Measurements from ENCODE around the gene MTA3. TPM values are rescaled to one million over a fixed set of nuclear protein-coding genes. Genes with fewer than 3 reads are reported as not detected.

Gene MTA3
- total RNA-seq, 1 donor from 2014 or later: 21.4 TPM

DNA sequence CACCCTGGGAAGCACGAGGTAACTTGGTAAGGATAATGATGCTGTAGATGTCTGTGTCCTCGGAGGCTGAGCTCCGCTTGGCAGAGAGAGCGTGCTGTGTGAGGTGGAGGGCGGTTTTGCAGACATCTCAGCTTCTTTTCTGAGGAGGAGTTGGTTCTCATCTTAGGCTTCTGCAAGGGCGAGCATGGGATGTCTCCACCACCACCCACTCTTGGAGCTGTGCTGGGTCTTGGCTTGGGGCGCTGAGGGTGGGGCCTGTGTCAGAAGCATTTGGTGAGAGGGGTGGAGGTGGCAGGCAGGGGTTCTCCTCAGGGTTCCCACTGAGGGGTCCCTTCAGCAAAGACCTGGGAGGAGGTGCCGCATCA is 186.3 kb downstream of the MTA3 start:
- intact Hi-C loops (cut with DNase I): no loop called here
- no peak for DNase-seq (ENCODE audit: low spot score)

DNA sequence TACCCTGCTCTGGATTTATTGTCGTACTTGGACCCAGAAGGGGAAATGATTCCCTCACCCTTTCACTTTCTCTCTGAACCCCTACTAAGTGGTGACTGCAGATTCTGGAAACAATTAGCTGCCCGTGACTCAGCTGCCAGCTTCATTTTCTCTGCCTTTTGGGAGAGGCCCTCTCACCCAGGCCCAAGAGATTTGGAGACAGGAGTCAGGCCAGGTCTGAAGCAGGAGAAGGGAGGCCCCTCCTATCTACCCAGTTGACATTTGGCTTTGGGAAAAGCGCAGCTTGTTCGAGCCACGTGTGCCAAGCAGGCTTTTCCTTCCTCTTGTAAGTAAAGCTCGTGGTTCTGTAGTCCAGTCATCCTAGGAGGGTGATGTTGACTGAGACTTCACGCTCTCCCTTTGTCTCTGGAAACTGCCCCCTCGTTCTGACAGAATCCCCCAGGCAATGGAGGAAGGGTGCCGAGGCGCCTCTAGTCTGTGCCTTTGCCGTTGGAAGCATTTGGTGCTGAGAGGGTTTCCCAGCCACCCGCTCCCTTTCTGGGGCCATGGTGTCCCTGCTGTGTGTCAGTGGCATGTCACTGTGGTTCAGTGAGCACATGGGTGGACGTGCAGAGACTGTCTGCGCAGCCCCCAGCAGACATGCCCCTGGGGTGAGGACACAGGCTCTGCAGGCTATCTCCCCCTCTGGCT is 186.9 kb downstream of the MTA3 start:
- intact Hi-C loops (cut with DNase I): no loop called here
- no peak for DNase-seq (ENCODE audit: low spot score)

- intact Hi-C loops (cut with DNase I): no loop called here
- DNase-seq (ENCODE audit: low spot score): no peak
These were observed 187.8 kb downstream of the MTA3 start for GRCh38 chr2:42756150-42756775.

DNA sequence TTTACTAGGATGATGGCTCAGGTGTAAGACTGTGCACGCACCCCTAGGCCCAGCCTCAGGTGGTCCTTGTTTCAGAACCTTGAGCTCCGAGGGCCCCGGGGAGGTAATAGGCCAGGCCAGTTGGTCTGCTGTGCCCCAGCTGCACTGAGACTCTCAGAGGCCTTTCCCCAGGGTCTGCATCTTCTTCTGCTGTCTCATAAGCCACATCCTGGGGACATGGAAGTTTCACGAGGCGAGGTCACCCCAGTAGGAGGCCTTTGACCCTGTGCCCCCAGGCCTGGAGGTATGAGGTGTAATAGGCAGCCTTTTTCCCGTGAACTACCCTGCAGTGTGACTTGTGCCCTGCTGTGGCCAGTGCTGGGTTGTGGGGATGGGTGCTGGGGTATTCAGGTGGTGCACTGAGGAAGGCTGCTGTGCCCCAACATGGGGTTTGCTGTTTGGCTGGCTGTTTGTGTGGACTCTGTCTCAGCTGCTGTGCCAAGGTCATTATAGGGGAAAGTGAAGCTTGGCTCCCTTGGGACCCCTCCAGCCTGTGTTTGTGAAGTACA is 188.6 kb downstream of the MTA3 start:
- intact Hi-C loops (cut with DNase I): no loop called here

GRCh38 chr2:42757981-42758740 is 189.7 kb downstream of the MTA3 start:
- intact Hi-C loops (cut with DNase I): no loop called here
- DNase-seq (ENCODE audit: low spot score): no peak

More for the DNA sequence above, 188.6 kb downstream of the MTA3 start:
- no peak for DNase-seq (ENCODE audit: low spot score)

GRCh38 chr2:42758751-42759150 is 190.3 kb downstream of the MTA3 start:
- intact Hi-C loops (cut with DNase I): no loop called here
- no peak for DNase-seq (ENCODE audit: low spot score)

DNA sequence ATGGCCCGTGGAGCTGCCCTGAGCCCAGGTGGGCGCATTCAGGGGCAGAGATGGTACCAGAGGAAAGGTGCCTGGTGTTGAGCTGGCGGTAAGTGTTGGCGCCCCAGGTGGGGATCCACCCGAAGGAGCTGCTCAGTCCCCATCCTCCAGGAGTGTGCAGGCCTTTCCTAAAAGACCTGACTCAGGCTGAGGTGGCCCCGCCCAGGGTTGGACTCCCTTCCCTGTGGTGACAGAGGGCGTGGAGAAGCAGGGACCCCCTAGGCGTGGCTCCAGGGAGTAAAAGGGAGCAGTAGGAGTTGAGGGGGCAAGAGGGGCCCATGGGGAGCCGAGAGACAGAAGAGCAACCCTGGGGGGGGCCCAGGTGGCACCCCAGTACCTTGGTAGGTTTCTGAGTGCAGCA is 193.1 kb downstream of the MTA3 start:
- no peak for DNase-seq (ENCODE audit: low spot score)
- intact Hi-C loops (cut with DNase I): no loop called here

DNA sequence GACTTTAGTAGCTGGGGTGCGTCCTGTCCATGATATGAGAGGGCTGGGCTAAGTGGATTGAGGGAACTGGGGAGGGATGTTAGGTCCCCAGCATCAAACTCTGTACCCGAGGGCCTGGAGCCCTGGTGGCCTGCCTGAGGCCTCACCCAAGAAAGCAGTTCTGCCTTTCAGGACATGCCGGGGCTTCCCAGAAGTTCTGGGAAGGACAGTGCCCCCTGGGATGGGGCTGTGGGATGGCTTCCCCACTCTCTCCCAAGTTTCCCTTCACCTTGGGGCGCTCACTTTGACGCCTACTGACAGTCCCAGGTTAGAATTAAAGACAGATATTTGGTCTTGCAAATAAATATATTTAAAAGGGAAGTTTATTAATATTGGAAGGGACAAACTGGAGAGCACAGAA is 193.7 kb downstream of the MTA3 start:
- intact Hi-C loops (cut with DNase I): no loop called here
- no peak for DNase-seq (ENCODE audit: low spot score)

- no peak for DNase-seq (ENCODE audit: low spot score)
- intact Hi-C loops (cut with DNase I): no loop called here
These were observed 194.7 kb downstream of the MTA3 start for GRCh38 chr2:42762823-42763804.

GRCh38 chr2:42764096-42764495 is 195.7 kb downstream of the MTA3 start, which contains the start of gene OXER1:
OXER1 (minus strand) TSS chr2:42764135; CDS start chr2:42764062, 73 bp downstream.
- intact Hi-C loops (cut with DNase I): no loop called here
- DNase-seq (ENCODE audit: low spot score): no peak

- intact Hi-C loops (cut with DNase I): no loop called here
- DNase-seq (ENCODE audit: low spot score): no peak
These were observed 196.5 kb downstream of the MTA3 start for GRCh38 chr2:42764901-42765300.

GRCh38 chr2:42765686-42766085 is 197.3 kb downstream of the MTA3 start:
- no peak for DNase-seq (ENCODE audit: low spot score)
- intact Hi-C loops (cut with DNase I): no loop called here

GRCh38 chr2:42767080-42767898 is 198.9 kb downstream of the MTA3 start:
- intact Hi-C loops (cut with DNase I): no loop called here
- no peak for DNase-seq (ENCODE audit: low spot score)

DNA sequence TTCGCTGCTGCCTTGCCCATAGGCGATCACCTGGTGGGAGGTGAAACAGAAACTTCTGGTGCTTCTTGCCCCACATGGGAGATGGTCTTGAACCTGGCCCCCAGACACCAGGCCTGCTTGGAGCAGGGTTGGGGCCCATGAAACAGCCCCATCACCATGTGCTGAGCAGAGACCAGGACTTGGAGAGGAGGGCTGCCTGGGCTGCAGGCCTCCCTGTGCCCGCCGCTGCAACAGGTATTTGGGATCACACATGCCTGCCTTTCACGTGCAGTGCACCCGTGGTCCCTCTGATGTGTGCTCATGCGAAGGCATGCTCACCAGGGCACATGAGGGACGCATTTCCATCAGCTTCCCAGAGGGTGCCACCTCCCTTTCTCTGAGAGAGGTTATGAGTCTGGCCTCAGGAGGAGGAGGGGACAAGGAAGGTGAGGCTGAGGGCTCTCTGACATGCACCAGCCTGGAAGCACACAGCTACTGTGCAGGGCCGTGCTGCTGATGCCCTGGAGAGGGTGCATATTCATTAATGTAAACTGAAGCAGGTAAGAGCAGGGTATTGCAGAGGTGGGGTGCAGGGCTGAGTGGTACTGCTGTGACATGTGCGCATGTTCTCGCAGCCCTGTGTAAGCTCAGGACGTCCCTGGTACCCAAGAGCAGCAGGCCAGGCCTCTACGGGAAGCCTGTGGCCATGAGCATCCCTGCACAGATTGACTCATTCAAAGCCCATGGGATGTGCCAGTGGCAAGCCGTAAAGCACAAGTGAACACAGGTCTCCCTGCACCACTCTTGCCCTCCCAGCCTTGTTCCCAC is 199.7 kb downstream of the MTA3 start:
- no peak for DNase-seq (ENCODE audit: low spot score)
- intact Hi-C loops (cut with DNase I): no loop called here

DNA sequence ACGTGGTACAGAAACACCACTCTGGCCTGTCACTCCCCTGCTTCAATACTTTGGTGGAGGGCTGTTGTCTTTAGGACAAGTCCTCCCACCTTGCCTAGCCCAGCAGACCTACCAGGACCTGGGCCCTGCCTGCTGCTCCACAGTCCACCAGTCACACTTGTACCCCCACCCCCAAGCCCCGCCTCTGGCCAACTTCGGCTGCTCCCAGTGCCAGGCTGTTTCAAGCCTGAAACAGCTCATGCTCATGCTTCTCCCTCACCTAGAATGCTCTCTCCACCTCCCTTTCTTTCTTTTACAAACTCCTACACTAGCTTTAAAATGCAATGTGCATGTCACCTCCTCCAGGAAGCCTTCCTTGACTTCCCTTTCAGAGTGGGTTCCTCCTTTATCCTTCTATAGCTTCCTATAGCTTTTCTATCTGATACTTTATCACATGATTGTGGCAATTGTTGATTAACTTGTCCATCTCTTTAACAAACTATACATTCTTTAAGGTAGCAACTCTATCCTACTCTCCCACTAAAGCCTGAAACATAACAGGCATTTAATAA is 200.3 kb downstream of the MTA3 start:
- intact Hi-C loops (cut with DNase I): no loop called here
- no peak for DNase-seq (ENCODE audit: low spot score)

GRCh38 chr2:42769583-42770287 is 201.3 kb downstream of the MTA3 start:
- DNase-seq (ENCODE audit: low spot score): peak; percentile 24
- intact Hi-C loops (cut with DNase I): no loop called here

All from cardiac septum (tissue), 1 donor.